Measurements from ENCODE around the gene RSBN1.

DNA sequence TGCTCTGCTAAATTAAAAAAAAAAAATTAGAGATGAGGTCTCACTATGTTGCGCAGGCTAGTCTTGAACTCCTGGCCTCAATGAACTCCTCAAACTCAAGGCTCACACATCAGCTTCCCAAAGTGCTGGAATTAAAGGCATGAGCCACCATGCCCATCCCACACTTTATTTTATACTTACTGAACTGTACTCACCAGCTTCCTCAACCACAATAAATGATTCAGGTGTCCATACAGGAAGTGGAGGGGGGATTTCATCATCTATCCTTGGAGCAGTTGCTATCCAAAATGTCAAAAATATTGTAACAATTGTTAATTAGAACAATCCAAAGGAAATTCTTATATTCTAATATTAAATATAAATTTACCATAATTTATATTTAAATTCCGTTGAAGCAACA lies 22.4 kb upstream of the RSBN1 start:
- TF ChIP-seq CTCF (IDR thresholded peaks at IDR 0.05) (no peak), EP300 (IDR thresholded peaks at IDR 0.05) (no peak), POLR2AphosphoS5 (IDR thresholded peaks at IDR 0.05) (no peak), POLR2A (IDR thresholded peaks at IDR 0.05) (no peak)

Data from upper lobe of left lung (tissue), 4 donors.